AG04450 (cell line): ENCODE data around the gene MND1. TPM values are rescaled to one million over a fixed set of nuclear protein-coding genes. Genes with fewer than 3 reads are reported as not detected.

ENCODE experiments used
- CTCF ChIA-PET: fragments of 300-600, 350-600 bp; formaldehyde crosslinking; extraction: SDS; loops from one replicate; lab custom pipeline; 2022; ENCODE audit warnings: antibody characterized with exemption, inconsistent platforms; lab: Charles Lee
- POLR2A ChIA-PET: fragments of 350-600 bp; formaldehyde crosslinking; extraction: SDS; loops from one replicate; lab custom pipeline; 2021; ENCODE audit warnings: antibody characterized with exemption, inconsistent platforms; lab: Yijun Ruan, JAX
- DNase-seq: peaks from one replicate; pipeline ENCODE4 v3.0.0-alpha.2; 2011; ENCODE audit warnings: low read depth, low spot score
- H3K27ac ChIP-seq: one replicate; pipeline ENCODE4 v1.5.1; 2012; ENCODE audit warnings: low read depth, low read length, control low read depth
- H3K27me3 ChIP-seq: one replicate; pipeline ENCODE4 v1.6.0; 2012; ENCODE audit warnings: low read length; ENCODE audit not compliant: control insufficient read depth, insufficient read depth
- H3K4me3 ChIP-seq: 2 replicates; pipeline ENCODE4 v1.5.1; 2011; ENCODE audit warnings: mild to moderate bottlenecking, low read depth, low read length, control low read depth
- H3K9me3 ChIP-seq: 2 replicates; pipeline ENCODE4 v1.5.1; 2012; ENCODE audit warnings: low read length; ENCODE audit not compliant: control insufficient read depth, insufficient read depth
- CTCF ChIP-seq: IDR thresholded peaks from 2 replicates; pipeline ENCODE4 v1.5.1; 2011; ENCODE audit warnings: low read depth, low read length, control low read depth, inconsistent platforms
- polyA plus RNA-seq: library from polyadenylated mRNA; depleted of rRNA; stranded (reverse); fragments of >200 nt; gene quantifications from 2 replicates; pipeline ENCODE4 v1.2.3, GENCODE V29; 2011

The MND1 gene
- polyA plus RNA-seq, 1 experiment, result 2.2 TPM

DNA sequence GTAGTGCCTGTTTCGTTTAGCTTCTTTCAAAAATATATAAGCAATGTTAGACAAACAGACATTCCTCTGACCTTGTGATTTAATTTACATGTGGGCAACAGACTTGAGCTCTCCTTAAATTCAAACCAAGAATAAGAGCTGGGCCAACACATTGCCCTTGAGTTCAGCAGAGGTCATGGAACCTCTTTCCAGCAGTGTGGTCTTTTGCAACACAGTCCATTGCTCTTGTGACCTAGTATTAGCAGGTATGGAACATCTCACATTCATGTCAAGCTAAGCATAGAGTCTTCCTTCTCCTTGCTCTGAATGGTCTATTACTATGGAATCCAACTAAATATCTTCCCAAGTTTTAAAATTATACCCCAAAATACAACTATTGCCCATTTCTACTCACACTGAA is 33.7 kb upstream of the MND1 start:
- no peak for DNase-seq
- POLR2A ChIA-PET, result no interaction called here
- TF ChIP-seq CTCF, result no peak

DNA sequence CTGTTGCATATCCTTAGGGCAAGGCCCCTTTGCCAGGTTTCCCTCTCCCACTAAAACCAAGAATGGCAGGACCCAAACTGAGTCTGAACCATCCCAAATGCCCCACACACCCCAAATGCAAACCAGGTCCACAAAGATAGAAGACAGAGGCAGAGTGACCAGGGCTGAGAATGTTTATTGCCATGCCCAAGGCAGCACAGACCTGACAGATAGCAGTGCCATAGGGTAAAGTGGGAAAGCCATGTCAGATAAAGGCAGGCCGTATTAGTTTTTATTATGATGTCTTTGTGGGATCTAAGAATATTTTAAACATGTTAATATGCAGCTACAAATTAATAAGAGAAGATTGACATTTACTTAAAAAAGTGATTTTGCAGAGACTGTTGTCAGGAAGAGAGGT is 29.6 kb upstream of the MND1 start:
- ChIA-PET POLR2A (no interaction called here), CTCF (interaction anchor here (0.8 to 6.0 kb wide), 3 partner anchors 92 to 187 kb away, joined by 3 to 67 read pairs (median 4); no protein-coding TSS in a partner anchor)
- no peak overlapping the region for H3K27ac ChIP-seq

More for the DNA sequence above, 33.7 kb upstream of the MND1 start:
- Histone ChIP-seq H3K4me3 (no peak overlapping the region), H3K27me3 (no peaks in the 10 kb centered on the region), H3K27ac (no peak overlapping the region), H3K9me3 (no peaks in the 10 kb centered on the region)
- CTCF ChIA-PET, result interaction anchor here (0.6 to 2.3 kb wide), 4 partner anchors 103 to 168 kb away, joined by 3 to 11 read pairs (median 4); no protein-coding TSS in a partner anchor

DNA sequence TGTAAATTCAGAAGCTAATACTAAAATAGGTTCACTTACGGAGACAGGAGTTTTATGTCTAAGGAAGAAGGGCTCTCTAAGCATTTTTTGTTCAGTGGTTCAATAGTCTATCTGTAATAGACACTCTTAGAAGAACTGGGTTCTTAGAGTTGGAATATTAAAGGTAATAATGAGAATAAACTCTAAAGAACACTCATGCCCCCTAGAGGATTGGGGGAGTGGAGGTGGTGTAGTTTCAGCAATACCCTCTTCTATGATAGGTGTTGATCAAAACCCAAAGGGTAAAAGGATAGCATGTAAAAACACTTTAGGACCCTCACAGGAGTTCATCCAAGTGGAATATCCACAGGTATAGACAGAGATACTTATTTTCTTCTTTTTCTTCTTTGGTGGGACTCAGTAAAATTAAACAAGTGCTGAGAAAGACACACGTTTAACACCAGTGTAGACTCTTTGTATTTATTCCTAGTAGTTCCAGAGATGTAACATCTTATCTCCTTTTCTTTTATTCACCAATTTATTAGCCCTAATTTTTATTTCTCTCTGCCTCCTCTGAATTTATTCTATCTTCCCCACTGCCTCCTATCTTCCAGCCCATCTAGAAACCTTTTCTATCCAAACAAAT is 25.7 kb upstream of the MND1 start:
- ChIA-PET CTCF (interaction anchor here (0.6 to 6.0 kb wide), 20 partner anchors 12 to 424 kb away, joined by 3 to 67 read pairs (median 4); partner anchors contain the start of gene MND1), POLR2A (no interaction called here)
- Histone ChIP-seq H3K9me3 (no peaks in the 10 kb centered on the region), H3K27ac (no peak overlapping the region), H3K27me3 (no peaks in the 10 kb centered on the region), H3K4me3 (no peak overlapping the region)
- DNase-seq, result no peak
- TF ChIP-seq CTCF, result peak; percentile 86

More for the DNA sequence above, 29.6 kb upstream of the MND1 start:
- H3K4me3 ChIP-seq, result no peak overlapping the region
- DNase-seq, result no peak
- no peak for TF ChIP-seq CTCF
- no peaks in the 10 kb centered on the region for H3K9me3 ChIP-seq
- no peaks in the 10 kb centered on the region for H3K27me3 ChIP-seq

GRCh38 chr4:153322791-153323190 is 21.7 kb upstream of the MND1 start:
- ChIA-PET CTCF (interaction anchor here (0.6 to 3.4 kb wide), 10 partner anchors 21 to 428 kb away, joined by 3 to 32 read pairs (median 5); partner anchors contain the start of gene MND1), POLR2A (interaction anchor here (0.6 kb wide), 1 partner anchor 520 kb away, joined by 3 read pairs; no protein-coding TSS in a partner anchor)
- no peak overlapping the region for H3K27ac ChIP-seq
- no peak overlapping the region for H3K4me3 ChIP-seq
- no peaks in the 10 kb centered on the region for H3K9me3 ChIP-seq
- DNase-seq, result no peak
- no peak for TF ChIP-seq CTCF
- H3K27me3 ChIP-seq, result no peaks in the 10 kb centered on the region

DNA sequence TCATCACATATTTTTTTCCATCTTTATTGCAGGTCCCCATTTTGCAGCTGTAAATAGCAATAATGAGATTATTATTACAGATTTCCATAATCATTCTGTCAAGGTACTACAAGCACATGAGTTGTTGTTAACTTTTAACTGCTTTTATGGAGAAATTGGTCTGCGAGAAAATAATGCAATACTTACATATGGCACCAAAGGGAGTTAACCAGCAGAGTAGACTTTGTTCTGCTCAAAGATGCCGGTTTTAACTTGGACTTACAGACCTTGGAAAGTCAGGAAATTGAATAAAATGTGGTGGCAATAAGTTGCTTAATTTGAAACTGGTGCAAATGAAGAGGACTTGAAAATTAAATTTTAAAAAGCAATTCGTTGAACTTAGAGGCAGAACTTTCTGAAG is 20.4 kb upstream of the MND1 start:
- no peak for TF ChIP-seq CTCF
- no peaks in the 10 kb centered on the region for H3K9me3 ChIP-seq
- H3K27ac ChIP-seq, result no peak overlapping the region
- H3K4me3 ChIP-seq, result no peak overlapping the region
- H3K27me3 ChIP-seq, result no peaks in the 10 kb centered on the region
- ChIA-PET CTCF (interaction anchor here (1.3 to 3.4 kb wide), 2 partner anchors 181 to 197 kb away, joined by 3 to 32 read pairs; no protein-coding TSS in a partner anchor), POLR2A (interaction anchor here (0.6 kb wide), 1 partner anchor 250 kb away, joined by 3 read pairs; no protein-coding TSS in a partner anchor)
- DNase-seq, result no peak
